Glomerular endothelial cell (primary cell): ENCODE data around the gene RPS21. TPM values are rescaled to one million over a fixed set of nuclear protein-coding genes. Genes with fewer than 3 reads are reported as not detected.

ENCODE experiments used
- total RNA-seq: library from RNA; depleted of rRNA; stranded (reverse); fragments of >200 nt; gene quantifications from 2 replicates; pipeline ENCODE4 v1.2.3, GENCODE V29; 2015

Gene RPS21
- total RNA-seq, 1 donor from 2014 or later: 1,159 TPM

Other genes starting within 250 kb of the RPS21 start
- 422 and 425 TPM in 2 replicates for gene PSMA7, start 243.7 kb upstream of the RPS21 start, total RNA-seq
- 16.1 and 17.1 TPM in 2 replicates for gene SS18L1, start 243.3 kb upstream of the RPS21 start, total RNA-seq
- gene MTG2, start 204.1 kb upstream of the RPS21 start, total RNA-seq: 17.8 and 26.4 TPM in 2 replicates
- gene HRH3, start 166.8 kb upstream of the RPS21 start, total RNA-seq: not detected in 2 replicates
- 19.9 and 25.8 TPM in 2 replicates for gene OSBPL2, start 148.6 kb upstream of the RPS21 start, total RNA-seq
- 197 and 227 TPM in 2 replicates for gene ADRM1, start 84.1 kb upstream of the RPS21 start, total RNA-seq
- 283 and 453 TPM in 2 replicates for gene LAMA5, start 19.8 kb upstream of the RPS21 start, total RNA-seq
- gene CABLES2, start 20.2 kb downstream of the RPS21 start, total RNA-seq: 7.8 and 9.6 TPM in 2 replicates
- gene RBBP8NL, start 40.4 kb downstream of the RPS21 start, total RNA-seq: not detected in 2 replicates
- gene GATA5, start 88.9 kb downstream of the RPS21 start, total RNA-seq: not detected in 2 replicates